Measurements from ENCODE around the gene GGN. TPM values are rescaled to one million over a fixed set of nuclear protein-coding genes. Genes with fewer than 3 reads are reported as not detected.

GGN gene
- total RNA-seq, 1 donor from 2014 or later: 0.26 TPM

DNA sequence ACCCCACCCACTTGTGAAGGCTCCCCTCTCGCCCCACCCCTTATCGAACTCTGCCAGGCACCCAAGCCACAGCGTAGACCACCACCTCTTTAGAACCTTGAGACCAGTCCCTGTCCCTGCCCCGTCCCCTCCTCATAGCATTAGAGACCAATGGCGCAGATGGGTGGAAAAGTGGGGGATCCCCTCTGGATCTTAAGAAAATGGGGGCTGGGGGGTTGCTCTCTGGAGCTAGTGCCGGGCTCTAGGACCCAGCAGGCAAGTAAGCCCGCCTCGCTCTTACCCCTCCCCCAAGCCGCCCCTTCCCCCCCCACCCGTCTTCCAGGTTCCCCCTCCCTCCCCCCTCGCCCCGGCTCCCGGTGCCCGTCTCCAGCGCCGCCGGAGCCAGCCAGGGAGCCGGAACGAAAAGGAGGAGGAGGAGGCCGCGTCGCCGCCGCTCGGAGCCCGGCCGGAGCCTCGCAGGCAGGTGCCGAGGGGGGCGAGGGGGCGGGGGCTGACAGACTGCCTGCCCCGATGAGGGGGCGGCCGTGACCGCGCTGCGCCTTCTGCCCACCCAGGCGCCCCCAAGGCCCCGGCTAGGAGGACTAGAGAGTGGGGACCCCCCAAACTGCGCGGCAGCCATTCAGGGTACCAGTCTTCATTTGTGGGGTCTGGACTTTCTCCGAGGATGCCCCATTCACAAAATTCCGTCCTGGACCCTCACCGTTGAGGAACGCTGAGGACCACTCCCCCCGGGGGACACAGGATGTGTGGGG lies 691 bp upstream of the GGN start, which contains the start of gene SPRED3:
Gene SPRED3 (plus strand): TSS at position 349 of the 752 bp plus-strand sequence. CDS start 1,606 bp downstream, outside the sequence.
- DNase-seq (ENCODE audit: low read depth in 2 of 2): peak in 1 of 2 donors; percentile 61

DNA sequence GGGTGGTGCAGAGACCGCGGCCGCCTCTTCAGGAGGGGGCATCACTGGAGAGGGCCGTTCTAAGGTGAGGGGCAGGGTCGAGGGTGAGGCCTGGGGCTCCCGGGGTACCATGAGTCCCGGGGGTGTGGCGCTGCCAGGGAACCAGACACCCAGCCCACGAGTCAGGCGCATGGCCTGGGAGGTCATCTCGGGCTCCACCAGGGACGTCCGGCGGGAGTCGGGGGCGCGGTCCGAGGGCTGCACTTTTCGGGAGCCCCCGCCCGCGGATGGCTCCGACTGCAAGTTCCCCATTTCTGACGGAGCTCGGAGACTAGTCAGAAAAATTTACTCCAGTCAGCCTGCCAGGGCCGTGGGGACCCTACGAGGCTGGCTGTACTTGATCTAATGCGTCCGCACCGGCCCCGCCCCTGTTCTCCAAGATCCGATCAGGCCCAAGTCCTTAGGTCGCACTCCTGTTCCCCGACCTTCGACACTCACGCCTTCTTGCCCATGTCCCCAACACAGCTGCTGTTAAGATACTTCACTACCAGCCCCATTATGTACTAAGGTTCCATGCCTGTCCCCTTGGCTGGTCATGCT lies 774 bp downstream of the GGN start:
- no peak for DNase-seq (ENCODE audit: low read depth in 2 of 2)

DNA sequence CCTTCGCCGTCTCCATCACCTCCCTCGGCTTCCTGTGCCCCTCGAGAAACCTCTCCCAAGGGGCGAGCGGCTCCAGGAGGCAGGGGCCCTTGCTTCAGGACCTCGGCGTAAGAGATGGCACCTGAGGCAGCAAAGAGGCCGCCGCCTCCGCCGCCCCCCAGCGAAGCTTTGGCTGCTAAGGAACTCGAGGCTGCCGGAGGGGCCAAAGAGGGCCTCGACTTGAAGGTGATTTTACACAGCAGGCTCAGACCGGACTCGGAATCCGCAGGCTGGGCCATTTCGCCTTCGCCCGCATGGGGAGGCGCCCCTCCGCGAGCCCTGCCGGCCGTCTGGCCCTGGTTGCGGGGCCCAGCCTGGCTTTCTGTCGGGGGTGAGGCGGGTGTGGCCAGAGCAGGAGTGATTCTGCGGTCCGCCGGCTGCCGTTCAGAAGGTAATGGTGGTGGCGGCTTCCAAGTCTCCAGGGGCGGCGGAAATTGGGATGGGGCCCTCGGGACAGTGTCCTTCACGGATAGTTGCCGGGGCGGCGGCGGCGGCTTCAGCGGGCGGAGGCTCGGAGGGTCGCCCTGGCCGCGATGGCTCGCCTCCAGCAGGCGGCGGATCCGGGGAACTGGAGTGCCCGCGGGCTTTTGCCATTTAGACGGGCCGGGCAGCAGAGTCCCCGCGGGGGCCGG lies 1.4 kb downstream of the GGN start:
- no peak for DNase-seq (ENCODE audit: low read depth in 2 of 2)

DNA sequence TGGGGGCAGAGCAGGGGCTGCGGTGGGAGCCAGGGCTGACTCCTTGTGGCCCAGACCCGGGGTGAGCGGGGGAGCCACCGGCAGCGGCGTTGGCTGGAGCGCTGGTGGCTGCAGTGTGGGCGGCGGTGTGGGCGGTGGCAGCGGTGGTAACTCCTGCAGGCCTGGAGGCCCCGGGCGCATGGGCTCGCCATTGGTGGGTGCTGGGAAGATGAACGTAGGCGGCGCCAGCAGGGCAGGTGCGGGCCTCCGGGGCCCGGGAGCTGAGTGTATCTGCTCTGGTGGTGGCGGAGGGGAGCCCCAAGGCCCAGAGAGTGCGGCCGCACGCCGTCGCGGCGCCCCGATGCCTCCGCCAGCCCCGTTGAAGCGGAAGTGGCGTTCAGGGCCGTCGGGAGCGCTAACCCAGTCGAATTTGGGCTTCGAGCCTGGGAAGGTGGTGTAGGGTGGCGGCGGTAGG lies 2.0 kb downstream of the GGN start:
- no peak for DNase-seq (ENCODE audit: low read depth in 2 of 2)

DNA sequence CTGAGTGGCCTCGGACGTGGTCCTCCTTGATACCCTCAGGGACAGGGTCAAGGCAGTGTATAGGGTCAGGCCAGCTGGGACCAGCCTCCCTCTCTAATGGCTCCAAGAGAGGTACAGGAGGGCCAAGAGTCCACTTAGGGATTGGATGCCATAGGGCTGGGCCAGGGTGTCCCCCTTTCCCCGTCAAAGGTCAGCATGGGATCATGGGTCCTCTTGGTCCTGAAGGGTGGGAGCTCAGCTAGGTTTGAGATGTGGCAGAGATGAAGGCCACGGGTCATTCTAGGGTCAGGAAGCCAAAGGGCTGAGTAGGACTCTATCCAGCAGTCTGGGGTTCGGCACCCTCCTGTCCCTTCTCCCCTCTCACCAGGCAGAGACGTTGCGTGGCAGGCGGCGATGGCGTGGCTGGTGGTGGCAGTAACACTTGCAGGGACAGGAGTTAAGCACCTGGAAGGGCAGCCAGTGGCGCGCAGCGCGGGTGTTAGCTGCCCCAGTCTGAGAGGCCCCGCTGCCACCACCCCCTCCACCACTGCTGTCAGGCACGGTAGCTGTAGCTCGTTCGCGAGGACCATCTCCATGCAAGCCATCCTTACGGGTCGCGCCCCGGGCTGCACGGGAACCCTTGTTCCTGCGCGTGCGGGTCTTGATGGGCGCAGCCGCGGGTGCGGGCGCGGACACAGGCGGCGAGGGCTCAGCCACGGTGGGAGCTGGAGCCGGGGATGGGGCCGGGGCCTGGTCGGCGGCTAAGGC lies 2.6 kb downstream of the GGN start:
- no peak for DNase-seq (ENCODE audit: low read depth in 2 of 2)

DNA sequence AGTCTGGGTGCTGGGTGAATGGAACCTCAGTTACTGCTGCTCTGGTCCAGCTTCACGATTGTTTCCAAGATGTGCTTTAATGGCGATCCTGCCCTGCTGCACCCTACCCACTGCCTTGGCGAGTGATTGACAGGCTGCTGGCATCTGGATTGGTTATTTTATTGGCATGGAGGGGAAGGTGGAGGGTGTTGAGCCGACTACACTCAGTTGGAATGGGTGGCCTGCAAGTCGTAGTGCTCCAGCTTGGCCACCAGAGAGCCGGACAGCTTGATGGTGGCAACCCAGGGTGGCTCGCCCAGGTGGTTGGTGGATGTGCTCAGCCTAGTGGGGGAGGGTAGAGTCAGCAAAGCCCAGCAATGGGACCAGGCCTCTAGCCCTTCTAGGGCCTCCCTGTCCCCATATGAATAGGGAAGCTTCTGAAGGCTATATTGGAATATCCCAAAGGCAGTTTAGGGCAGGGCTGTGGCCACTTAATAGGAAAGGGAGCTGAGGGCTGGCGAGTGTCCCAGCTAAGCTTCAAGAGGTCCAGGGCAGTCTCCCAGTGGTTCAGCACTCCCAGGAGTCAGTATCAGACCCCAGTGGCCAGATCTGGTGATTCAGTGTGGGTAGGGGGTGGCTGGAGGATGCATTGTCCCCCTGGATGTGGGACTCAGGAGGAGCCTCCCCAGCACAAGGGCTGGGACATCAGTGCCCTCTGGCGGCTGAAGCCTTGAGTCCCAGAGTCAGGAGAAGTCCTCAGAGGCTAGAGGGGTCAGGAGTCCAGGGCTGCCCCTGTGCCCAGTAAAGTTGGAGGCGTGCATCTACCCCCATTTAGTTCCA lies 3.4 kb downstream of the GGN start:
- peak in 1 of 2 donors; percentile 35 for DNase-seq (ENCODE audit: low read depth in 2 of 2)

DNA sequence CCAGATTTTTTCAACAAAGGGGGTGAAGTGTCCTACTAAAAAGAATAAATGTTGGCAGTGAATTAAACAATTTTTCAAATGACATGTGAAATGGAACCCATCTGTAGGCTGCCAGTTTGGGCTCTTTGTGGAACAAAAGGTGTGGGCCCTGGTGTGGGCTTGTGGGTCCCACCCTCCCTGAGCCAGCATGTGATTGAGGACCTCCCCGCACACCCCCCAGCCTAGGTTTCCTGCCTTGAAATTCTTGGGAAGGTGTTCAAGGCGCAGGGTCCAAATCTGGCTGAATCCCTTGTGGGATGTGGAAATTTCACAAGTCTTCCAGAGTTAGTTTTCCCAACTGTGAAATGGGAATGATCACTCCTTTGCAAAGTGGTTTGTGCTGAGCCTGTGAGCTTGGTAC lies 4.1 kb downstream of the GGN start:
- no peak for DNase-seq (ENCODE audit: low read depth in 2 of 2)

DNA sequence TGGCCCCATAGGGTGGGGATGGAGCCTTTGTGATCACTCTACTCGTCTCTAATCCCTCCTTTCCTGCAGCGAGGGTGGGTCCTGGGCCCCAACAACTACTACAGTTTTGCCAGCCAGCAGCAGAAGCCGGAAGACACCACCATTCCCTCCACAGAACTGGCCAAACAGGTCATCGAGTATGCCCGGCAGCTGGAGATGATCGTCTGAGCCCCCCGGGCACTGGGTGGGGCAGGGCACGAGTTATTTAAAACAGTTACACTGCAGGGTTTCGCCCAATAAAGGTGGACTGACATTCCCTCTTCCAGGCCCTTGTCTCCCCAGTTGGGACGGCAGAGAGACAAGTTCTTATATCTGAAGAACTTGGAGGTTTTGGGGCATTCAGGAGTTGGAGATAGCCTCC lies 4.7 kb downstream of the GGN start:
- no peak for DNase-seq (ENCODE audit: low read depth in 2 of 2)

DNA sequence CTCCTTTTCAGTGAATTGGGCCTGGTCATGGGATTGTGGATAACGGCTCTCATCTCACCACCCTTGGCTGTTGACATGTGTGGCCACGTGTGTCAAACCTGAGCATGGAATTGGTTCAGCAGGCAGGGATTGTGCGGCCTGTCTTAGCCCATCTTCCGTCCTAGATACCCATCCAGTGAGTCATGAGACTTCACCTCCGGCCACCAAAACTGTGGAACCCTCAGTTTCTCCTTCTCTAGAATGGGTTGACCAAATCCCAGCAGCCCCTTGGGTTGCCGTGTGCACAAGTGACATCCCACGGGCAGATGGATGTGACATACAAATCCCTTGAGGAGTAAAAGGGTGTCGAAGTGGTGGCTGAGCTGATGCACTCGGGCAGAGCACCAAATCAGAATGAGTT lies 6.7 kb downstream of the GGN start:
- DNase-seq (ENCODE audit: low read depth in 2 of 2): no peak

DNA sequence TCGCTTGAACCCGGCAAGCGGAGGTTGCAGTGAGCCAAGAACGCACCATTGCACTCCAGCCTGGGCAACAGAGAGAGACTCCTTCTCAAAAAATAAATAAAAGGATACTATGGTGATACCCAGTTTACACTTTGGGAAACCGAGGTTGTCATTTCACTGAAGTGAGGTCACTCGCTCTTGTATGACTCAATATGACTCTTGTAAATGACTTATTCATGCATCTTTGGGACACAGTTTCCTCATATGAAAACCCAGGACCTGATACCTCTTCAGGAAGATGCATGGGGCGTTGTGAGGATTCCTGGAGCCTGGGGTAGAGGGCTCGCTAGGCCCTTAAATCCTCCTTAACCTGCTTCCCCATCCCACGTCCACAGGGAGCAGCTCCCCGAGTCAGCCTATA lies 9.0 kb downstream of the GGN start:
- no peak for DNase-seq (ENCODE audit: low read depth in 2 of 2)

DNA sequence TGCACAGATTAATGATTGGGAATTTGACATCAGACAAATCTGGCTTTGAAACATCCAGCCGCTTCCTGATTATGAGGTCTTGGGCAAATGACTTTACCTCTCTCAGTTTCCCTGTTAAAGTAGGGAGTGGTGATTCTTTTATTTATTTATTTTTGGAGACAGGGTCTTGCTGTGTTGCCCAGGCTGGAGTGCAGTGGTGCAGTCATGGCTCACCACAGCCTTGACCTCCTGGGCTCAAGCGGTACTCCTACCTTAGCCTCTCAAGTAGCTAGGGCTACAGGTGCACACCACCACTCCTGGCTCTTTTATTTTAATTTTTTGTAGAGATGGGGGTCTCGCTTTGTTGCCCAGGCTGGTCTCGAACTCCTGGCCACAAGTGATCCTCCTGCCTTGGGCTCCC lies 10.8 kb downstream of the GGN start:
- no peak for DNase-seq (ENCODE audit: low read depth in 2 of 2)

DNA sequence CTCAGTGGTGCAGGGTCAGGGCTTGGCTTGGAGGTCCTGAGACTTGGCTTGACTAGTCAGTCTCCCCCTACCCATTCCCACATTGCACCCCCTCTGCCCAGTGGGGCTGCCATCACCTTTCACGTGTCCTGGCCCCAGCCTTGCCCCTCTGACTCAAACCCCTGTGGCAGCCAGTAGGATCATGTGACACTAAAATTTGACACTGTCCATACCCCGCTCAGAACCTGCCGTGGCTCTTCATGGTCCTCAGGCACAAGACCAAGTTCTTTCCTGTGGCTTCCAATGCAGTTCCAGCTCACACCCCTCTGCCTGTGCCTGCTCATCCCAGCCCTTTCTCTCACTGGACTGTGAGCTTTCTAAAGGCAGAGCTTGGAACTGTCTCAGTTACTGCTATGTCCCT lies 11.3 kb downstream of the GGN start:
- no peak for DNase-seq (ENCODE audit: low read depth in 2 of 2)

DNA sequence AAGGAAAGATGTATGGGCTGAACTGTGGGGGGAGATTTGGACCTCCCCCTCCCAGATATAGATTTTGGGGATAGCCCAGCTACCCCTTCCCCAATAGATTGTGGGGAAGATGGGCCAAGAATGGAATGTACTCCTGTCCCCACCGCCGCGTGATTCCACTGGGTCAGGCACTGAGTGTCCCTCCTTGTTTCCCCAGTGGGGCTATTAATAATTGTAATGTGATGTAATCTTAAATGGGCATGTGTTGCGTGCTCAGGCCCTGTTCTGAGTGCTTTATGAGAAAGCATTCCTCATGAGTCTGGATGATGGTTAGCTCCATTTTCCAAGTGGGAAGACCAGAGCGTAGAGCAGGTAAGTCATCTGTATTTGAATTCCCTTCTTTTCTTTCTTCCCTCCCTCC lies 12.1 kb downstream of the GGN start:
- no peak for DNase-seq (ENCODE audit: low read depth in 2 of 2)

DNA sequence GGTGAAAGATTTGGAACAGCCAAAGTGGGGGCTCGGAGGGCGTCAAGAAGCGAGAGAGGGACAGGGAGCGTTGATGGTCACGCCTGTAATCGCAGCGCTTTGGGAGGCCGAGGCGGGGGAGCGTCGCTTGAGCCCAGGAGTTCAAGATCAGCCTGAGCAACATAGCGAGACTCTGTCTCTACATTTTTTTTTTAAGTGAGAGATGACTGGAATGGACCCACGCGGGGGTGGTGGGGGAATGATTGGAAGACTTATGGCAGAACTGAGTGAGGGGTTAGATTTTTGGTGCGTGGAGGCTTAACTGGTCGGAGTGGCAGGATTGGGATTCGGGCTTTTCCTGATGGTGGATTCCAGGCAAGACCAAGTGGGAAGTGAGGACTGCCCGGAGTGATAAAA lies 12.7 kb downstream of the GGN start:
- no peak for DNase-seq (ENCODE audit: low read depth in 2 of 2)

DNA sequence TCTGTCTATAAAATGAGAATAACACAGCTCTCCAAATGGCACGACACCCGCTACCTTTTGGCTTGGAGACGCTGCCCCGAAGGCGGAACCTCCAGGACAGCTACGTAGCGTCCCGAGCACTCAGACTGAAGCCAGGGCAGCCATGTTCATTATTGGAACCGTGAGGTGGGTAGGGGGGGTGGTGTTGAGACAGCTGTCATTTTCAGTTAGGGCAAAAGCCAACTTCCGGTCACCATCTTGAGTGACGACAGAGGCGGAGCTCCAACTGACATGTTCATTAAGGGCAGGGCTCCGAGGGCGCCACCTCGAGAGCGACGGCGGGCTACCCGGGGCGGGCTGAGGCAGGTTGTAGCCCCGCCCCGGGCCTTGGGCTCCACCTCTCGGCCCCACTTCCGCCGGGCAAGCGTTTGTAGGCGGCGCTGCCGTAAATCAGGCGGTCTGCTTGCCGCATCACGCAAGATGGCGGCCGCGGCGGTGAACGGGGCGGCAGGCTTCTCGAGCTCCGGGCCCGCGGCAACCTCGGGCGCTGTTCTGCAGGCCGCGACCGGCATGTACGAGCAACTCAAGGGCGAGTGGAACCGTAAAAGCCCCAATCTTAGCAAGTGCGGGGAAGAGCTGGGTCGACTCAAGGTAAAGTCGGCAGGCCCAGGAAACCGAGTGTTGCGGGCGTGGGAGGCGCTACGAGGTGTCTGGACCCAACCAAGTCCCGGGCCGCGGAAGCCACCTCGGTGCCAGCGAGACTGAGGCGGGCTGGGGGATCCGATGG lies 13.3 kb downstream of the GGN start, which contains the start of gene PSMD8:
Gene PSMD8 (plus strand): TSS at position 240 of the 766 bp plus-strand sequence. CDS start 31 bp downstream, at position 271.
- DNase-seq (ENCODE audit: low read depth in 2 of 2): peak; percentile 97 to 98

DNA sequence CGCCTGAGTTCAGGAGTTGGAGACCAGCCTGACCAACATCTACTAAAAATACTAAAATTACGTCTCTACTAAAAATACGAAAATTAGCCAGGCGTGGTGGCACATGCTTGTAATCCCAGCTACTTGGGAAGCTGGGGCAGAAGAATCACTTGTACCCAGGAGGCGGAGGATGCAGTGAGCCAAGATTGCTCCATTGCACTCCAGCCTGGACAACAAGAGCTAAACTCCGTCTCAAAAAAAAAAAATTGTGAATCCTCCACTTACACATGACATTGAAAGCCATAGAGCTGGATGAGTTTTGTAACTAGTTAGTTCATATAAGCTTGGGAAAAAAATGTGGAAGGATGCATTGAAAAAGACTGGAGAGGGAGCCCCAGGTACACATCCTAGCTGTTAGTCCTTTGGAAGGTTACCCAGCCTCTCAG lies 13.9 kb downstream of the GGN start:
- DNase-seq (ENCODE audit: low read depth in 2 of 2): no peak

DNA sequence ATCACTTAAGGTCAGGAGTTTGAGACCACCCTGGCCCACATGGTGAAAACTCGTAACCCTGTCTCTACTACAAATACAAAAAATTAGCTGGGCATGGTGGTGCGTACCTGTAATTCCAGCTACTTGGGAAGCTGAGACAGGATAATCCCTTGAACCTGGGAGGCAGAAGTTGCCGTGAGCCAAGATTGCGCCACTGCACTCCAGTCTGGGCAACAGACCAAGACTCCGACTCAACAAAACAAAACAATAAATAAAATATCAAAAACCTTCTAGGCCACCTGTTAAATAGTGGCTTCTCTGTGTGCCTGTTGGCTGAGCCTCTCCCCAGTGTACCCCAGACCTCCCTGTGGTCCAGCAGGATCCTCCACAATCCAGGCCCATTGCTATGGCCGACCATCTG lies 16.8 kb downstream of the GGN start:
- no peak for DNase-seq (ENCODE audit: low read depth in 2 of 2)

DNA sequence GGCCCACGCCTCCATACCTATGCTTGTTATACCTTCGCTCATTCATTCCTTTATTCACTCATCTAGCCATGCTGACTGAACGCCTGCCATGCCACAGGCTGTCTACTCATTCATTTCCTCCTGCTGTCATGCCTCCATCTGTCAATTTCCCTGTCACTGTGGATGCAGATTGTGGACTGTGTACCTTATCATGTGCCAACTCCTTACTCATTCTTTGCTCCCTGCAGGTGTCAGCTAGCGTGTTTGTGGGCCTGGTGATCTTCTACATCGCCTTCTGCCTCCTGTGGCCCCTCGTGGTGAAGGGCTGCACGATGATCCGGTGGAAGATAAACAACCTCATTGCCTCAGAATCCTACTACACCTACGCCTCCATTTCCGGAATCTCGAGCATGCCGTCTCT lies 17.5 kb downstream of the GGN start:
- no peak for DNase-seq (ENCODE audit: low read depth in 2 of 2)

DNA sequence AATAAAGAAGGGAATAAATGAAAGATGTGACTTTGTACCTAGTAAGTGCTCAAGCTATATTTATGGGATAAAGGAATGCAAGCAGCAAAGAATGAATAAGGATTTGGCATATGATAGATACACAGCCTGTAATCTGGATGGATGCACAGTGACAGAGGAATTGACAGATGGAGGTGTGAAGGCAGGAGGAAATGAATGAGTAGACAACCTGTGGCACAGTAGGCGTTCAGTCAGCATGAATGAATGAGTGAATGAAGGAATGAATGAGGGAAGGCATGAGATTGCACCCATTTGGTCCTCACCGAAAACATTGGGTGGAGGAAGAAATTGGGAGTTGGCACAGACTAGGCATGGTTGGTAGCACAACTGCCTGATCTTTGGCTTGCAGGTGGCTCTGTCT lies 18.2 kb downstream of the GGN start:
- no peak for DNase-seq (ENCODE audit: low read depth in 2 of 2)

DNA sequence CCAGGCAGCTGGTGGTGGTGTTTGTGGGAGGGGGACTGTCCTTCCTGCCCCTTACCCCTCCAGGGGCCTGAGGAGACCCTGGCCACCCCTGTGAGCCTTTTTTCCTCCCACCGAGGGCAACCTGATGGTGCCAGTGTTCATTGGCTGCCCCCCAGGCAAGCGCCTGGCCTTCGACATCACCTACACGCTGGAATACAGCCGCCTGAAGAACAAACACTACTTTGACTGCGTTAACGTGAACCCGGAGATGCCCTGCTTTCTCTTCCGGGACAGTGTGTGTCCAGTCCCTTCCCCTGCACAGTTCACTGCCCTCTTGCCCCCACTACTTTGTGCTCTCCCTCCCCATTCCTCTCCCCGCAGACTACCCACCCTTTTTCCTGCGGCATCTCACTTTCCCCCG lies 20.8 kb downstream of the GGN start:
- no peak for DNase-seq (ENCODE audit: low read depth in 2 of 2)

Measured in dermis microvascular lymphatic vessel endothelial cell (primary cell).